HCT116 (cell line): ENCODE measurements around the gene ZNHIT6.

Experiments used
- CEBPB ChIP-seq: IDR thresholded peaks from 2 replicates; pipeline ENCODE4 v1.6.1; 2012; ENCODE audit warnings: low read depth
- CTCF ChIP-seq, 3 experiments: fragments of 200-600 bp in 1 of 3; sonication (generic) in 1 of 3; IDR thresholded peaks in 2 of 3; conservative IDR thresholded peaks in 1 of 3; 2 replicates each; pipeline ENCODE4 v1.5.1; 2012 to 2017; ENCODE audit warnings: low read depth in 2 of 3, low read length in 2 of 3, antibody characterized with exemption in 1 of 3, borderline replicate concordance in 1 of 3, control low read depth in 1 of 3, mild to moderate bottlenecking in 1 of 3, mixed read lengths in 1 of 3, mixed run types in 1 of 3, moderate library complexity in 1 of 3; ENCODE audit not compliant: insufficient read depth in 1 of 3
- EZH2 ChIP-seq: fragments of 200-600 bp; sonication (generic); IDR thresholded peaks from 2 replicates; pipeline ENCODE4 v1.6.1; 2017; ENCODE audit warnings: antibody characterized with exemption, mixed run types
- EZH2phosphoT487 ChIP-seq: fragments of 200-600 bp; IDR thresholded peaks from 2 replicates; pipeline ENCODE4 v1.6.1; 2018; ENCODE audit warnings: antibody characterized with exemption, borderline replicate concordance
- JUND ChIP-seq: IDR thresholded peaks from 2 replicates; pipeline ENCODE4 v1.6.1; 2012
- POLR2A ChIP-seq: IDR thresholded peaks from 2 replicates; pipeline ENCODE4 v1.7.0; 2011; ENCODE audit warnings: borderline replicate concordance; ENCODE audit not compliant: insufficient read depth, insufficient read length; ENCODE audit errors: extremely low read depth
- POLR2AphosphoS5 ChIP-seq: IDR thresholded peaks from 2 replicates; pipeline ENCODE4 v1.6.1; 2011; ENCODE audit warnings: mild to moderate bottlenecking, low read depth, low read length, moderate library complexity
- RAD21 ChIP-seq: IDR thresholded peaks from 2 replicates; pipeline ENCODE4 v1.6.1; 2012; ENCODE audit warnings: low read depth, mild to moderate bottlenecking
- SIN3A ChIP-seq: IDR thresholded peaks from 2 replicates; pipeline ENCODE4 v1.6.1; 2012; ENCODE audit warnings: low read depth
- YY1 ChIP-seq: IDR thresholded peaks from 2 replicates; pipeline ENCODE4 v1.6.1; 2011; ENCODE audit warnings: low read length, low read depth, moderate library complexity, mild to moderate bottlenecking; ENCODE audit not compliant: insufficient replicate concordance; ENCODE audit errors: extremely low read depth
- ZFX ChIP-seq: fragments of 450-650 bp; IDR thresholded peaks from 2 replicates; pipeline ENCODE4 v1.6.1; 2017

GRCh38 chr1:85638412-85638811 is 69.8 kb downstream of the ZNHIT6 start:
- TF ChIP-seq YY1 (no peak), POLR2A (no peak), CTCF (IDR thresholded peaks at IDR 0.05 in 2 of 3, conservative IDR thresholded peaks at IDR 0.05 in 1 of 3; ENCODE audit: borderline replicate concordance in 1 of 3, insufficient read depth in 1 of 3, low read depth in 2 of 3, low read length in 2 of 3) (no peak), CEBPB (no peak), RAD21 (no peak), ZFX (no peak), EZH2 (no peak), JUND (no peak), POLR2AphosphoS5 (no peak), SIN3A (no peak), EZH2phosphoT487 (no peak)
